PFSK-1 (cell line): Measurements from ENCODE around the gene PPP1R1A.

ENCODE experiments used
- FOXP2 ChIP-seq: optimal IDR thresholded peaks from 2 replicates; pipeline ENCODE3; 2011; ENCODE audit warnings: borderline replicate concordance, control low read depth, inconsistent platforms; ENCODE audit not compliant: insufficient read depth; ENCODE audit errors: extremely low read length, extremely low read depth
- POLR2AphosphoS5 ChIP-seq: IDR thresholded peaks from 2 replicates; pipeline ENCODE4 v1.6.1; 2012; ENCODE audit warnings: low read depth, mild to moderate bottlenecking, control low read depth, low read length, moderate library complexity
- REST ChIP-seq, 2 experiments: IDR thresholded peaks; 2 replicates each; pipeline versions ENCODE4 v1.6.1 to v1.8.0; 2011 to 2012; ENCODE audit warnings: low read depth in 2 of 2, low read length in 2 of 2, control low read depth in 1 of 2, inconsistent platforms in 1 of 2, mild to moderate bottlenecking in 1 of 2, moderate library complexity in 1 of 2; ENCODE audit not compliant: insufficient read depth in 1 of 2
- SIN3A ChIP-seq: IDR thresholded peaks from 2 replicates; pipeline ENCODE4 v1.6.1; 2012; ENCODE audit warnings: mild to moderate bottlenecking, low read length, moderate library complexity, borderline replicate concordance; ENCODE audit not compliant: insufficient read depth
- TAF1 ChIP-seq: IDR thresholded peaks from 2 replicates; pipeline ENCODE4 v1.6.1; 2012; ENCODE audit warnings: low read length, control low read depth, borderline replicate concordance; ENCODE audit not compliant: insufficient read depth

The PPP1R1A gene

GRCh38 chr12:54622463-54623183 is 34.2 kb upstream of the PPP1R1A start:
- TF ChIP-seq FOXP2 = no peak
- TF ChIP-seq POLR2AphosphoS5 = no peak
- no peak for TF ChIP-seq REST (IDR thresholded peaks at IDR 0.05; ENCODE audit: insufficient read depth in 1 of 2, low read depth in 2 of 2, low read length in 2 of 2)
- no peak for TF ChIP-seq SIN3A
- no peak for TF ChIP-seq TAF1

GRCh38 chr12:54616933-54617680 is 28.6 kb upstream of the PPP1R1A start:
- TF ChIP-seq POLR2AphosphoS5 = no peak
- TF ChIP-seq FOXP2 = no peak

DNA sequence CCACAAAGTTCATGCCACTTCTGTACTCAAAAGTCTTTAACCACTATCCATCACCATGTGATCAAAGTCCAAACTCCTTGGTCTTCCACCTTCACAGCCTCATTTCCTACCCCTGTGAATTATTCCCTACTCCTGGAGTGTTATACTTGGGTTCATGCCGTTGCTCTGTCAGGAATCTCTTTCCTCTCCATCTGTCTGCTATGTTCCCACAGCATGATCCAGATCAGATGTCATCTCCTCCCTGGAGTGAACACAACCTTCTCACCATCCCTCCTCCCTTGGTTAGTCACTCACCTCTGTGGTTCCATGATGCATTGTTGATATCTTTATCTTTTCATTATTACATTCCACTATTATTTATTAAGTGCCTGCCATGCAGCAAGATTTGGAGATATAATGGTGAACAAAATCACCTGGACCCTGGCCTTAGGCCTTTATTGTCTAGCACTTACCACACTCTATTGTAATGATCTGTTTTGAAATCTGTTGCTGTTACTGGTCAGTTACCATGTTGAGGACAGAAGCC is 23.8 kb upstream of the PPP1R1A start:
- TF ChIP-seq SIN3A (no peak), REST (IDR thresholded peaks at IDR 0.05; ENCODE audit: insufficient read depth in 1 of 2, low read depth in 2 of 2, low read length in 2 of 2) (no peak), TAF1 (no peak)

DNA sequence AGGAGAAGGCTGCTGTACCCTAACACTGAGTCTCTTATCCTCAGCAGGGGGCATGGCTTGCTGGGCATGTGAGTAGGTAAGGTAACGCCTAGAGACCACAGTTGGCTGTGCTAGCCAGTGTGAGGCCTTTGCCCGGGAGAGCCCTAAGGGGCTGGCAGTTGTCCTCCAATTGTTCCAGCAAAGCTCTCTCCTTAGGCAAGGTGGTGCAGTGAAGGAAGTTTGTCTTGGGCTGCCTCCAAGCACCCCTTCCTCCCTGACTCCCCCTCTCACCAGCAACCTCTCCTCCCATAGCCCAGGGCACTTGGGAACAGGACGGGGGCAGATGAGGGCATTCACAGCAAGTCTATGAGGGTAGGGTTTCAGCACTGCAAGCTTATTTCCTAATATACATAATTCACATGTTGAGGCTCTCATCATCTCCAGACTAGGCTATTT is 23.3 kb upstream of the PPP1R1A start:
- TF ChIP-seq SIN3A (no peak), FOXP2 (no peak), POLR2AphosphoS5 (no peak), REST (IDR thresholded peaks at IDR 0.05; ENCODE audit: insufficient read depth in 1 of 2, low read depth in 2 of 2, low read length in 2 of 2) (no peak), TAF1 (no peak)

DNA sequence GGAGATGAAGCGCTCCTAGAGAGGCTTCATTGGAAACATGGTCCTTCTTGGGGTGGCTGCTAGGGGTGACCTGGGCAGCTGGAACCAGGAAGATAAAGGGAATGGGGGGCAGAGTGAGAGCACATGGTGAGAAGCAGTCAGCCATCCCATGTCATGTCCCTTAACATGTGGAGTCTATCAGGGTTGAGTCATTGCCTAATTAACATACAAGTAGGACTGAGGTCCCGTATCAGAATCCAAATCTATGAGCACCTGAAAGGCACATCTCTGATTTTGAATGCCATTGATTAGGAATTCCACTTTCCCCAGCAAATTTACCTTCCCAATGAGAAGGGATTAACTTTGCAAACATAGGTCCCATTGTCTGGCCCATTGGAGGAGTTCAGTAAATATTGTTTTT is 20.3 kb upstream of the PPP1R1A start:
- TF ChIP-seq REST (IDR thresholded peaks at IDR 0.05; ENCODE audit: insufficient read depth in 1 of 2, low read depth in 2 of 2, low read length in 2 of 2) (no peak), POLR2AphosphoS5 (no peak), TAF1 (no peak), SIN3A (no peak), FOXP2 (no peak)
